Panc1 (cell line): ENCODE measurements around the gene B4GALNT4. TPM values are rescaled to one million over a fixed set of nuclear protein-coding genes. Genes with fewer than 3 reads are reported as not detected.
"Not testable (repeated sequence)": the region's sequence is repeated elsewhere in the genome, so short reads cannot be mapped to it uniquely, and the experiment has no call there.

Experiments used
- ATAC-seq: fragments of 200-7000 bp; cut with Tn5 transposase; 2 replicates; pipeline ENCODE4 v1.9.1; 2020; ENCODE audit warnings: mild to moderate bottlenecking, moderate library complexity
- BruUV-seq: library from RNA; stranded (reverse); fragments of 400-500 nt; replicated peaks from 2 replicates; lab custom pipeline; 2021; lab: Mats Ljungman, UMichigan
- CTCF ChIA-PET: fragments of 300-600 bp; sonication (Branson Sonifier 250); formaldehyde crosslinking; loops from one replicate; lab custom pipeline; 2022; ENCODE audit warnings: antibody characterized with exemption; lab: Charles Lee
- POLR2A ChIA-PET: fragments of 300-600 bp; sonication (Branson Sonifier 250); formaldehyde crosslinking; loops from one replicate; lab custom pipeline; 2022; ENCODE audit warnings: antibody characterized with exemption; lab: Charles Lee
- DNase-seq: peaks from one replicate; pipeline ENCODE4 v3.0.0-alpha.2; 2010; ENCODE audit warnings: low read depth, low spot score
- H3K27ac ChIP-seq: 2 replicates; pipeline ENCODE4 v1.5.1; 2011; ENCODE audit warnings: mild to moderate bottlenecking, low read length, inconsistent platforms
- H3K27me3 ChIP-seq: fragments of 200-500 bp; sonication (Bioruptor generic); 2 replicates; pipeline ENCODE4 v1.6.0; 2014; ENCODE audit warnings: low read length, inconsistent platforms; ENCODE audit not compliant: control insufficient read depth, insufficient read depth
- H3K36me3 ChIP-seq: fragments of 200-500 bp; sonication (Bioruptor generic); 2 replicates; pipeline ENCODE4 v1.5.1; 2014; ENCODE audit warnings: inconsistent platforms, mild to moderate bottlenecking, low read length, moderate library complexity; ENCODE audit not compliant: control insufficient read depth, insufficient read depth
- H3K4me1 ChIP-seq: 2 replicates; pipeline ENCODE4 v1.5.1; 2011; ENCODE audit warnings: inconsistent platforms, mild to moderate bottlenecking, low read length, moderate library complexity; ENCODE audit not compliant: control insufficient read depth, insufficient read depth
- H3K4me3 ChIP-seq, 2 experiments: 2 replicates each; pipeline ENCODE4 v1.5.1; 2011 to 2012; ENCODE audit warnings: low read depth in 2 of 2, low read length in 2 of 2, mild to moderate bottlenecking in 2 of 2, inconsistent platforms in 1 of 2, moderate library complexity in 1 of 2
- H3K9me3 ChIP-seq: fragments of 200-500 bp; sonication (Bioruptor generic); 2 replicates; pipeline ENCODE4 v1.5.1; 2014; ENCODE audit warnings: low read depth, mild to moderate bottlenecking, inconsistent platforms, low read length, moderate library complexity; ENCODE audit not compliant: control insufficient read depth, insufficient read depth
- CTCF ChIP-seq: fragments of 450-650 bp; IDR thresholded peaks from 2 replicates; pipeline ENCODE4 v1.5.1; 2017; ENCODE audit warnings: mild to moderate bottlenecking
- POLR2AphosphoS5 ChIP-seq: IDR thresholded peaks from 2 replicates; pipeline ENCODE4 v1.6.1; 2012; ENCODE audit warnings: mild to moderate bottlenecking, low read depth, low read length, moderate library complexity
- REST ChIP-seq, 2 experiments: IDR thresholded peaks; 2 replicates each; pipeline ENCODE4 v1.6.1; 2011 to 2012; ENCODE audit warnings: low read depth in 2 of 2, control low read depth in 1 of 2, low read length in 1 of 2, mild to moderate bottlenecking in 1 of 2, moderate library complexity in 1 of 2; ENCODE audit not compliant: insufficient read depth in 1 of 2
- SIN3A ChIP-seq: IDR thresholded peaks from 2 replicates; pipeline ENCODE4 v1.6.1; 2012; ENCODE audit warnings: low read depth, mild to moderate bottlenecking, low read length, moderate library complexity, borderline replicate concordance; ENCODE audit not compliant: insufficient read depth
- TCF7L2 ChIP-seq: IDR thresholded peaks from 2 replicates; pipeline ENCODE4 v1.6.1; 2011; ENCODE audit warnings: mild to moderate bottlenecking, low read depth, low read length, inconsistent platforms
- in situ Hi-C: cut with HindIII; loops from 2 replicates; pipeline ENCODE4 v1.10.0; 2016; ENCODE audit warnings: low sequenced_read_pairs, low pct_unique_long_range_greater_than_20kb
- intact Hi-C: fragments of 100-400 bp; cut with micrococcal nuclease; formaldehyde crosslinking; loops from one replicate; pipeline ENCODE4 v1.10.0; 2022; ENCODE audit not compliant: unreplicated experiment
- total RNA-seq: library from RNA; stranded (reverse); gene quantifications from one replicate; pipeline ENCODE4 v1.2.1, GENCODE V29; 2021; ENCODE audit not compliant: unreplicated experiment

Gene B4GALNT4
- total RNA-seq, 1 experiment from 2014 or later: 122 TPM

DNA sequence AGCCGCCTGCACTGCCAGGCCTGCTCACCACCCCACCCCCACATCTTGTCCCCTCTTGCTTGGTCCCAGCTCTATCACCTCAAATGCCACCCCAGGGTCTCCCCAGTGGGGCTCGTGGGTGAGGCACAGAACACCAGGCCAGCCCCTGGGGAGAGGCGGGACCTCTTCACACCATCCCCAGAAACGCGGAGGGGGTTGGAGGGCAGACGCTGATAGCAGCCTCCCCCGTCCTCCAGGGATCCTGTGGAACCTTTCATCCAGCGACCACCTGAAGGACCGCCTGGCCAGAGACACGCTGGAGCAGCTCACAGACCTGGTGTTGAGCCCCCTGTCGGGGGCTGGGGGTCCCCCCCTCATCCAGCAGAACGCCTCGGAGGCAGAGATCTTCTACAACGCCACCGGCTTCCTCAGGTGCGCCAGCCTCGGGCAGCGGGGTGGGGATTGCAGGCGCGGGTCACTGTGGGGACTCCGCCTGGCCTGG, 30.5 kb downstream of the B4GALNT4 start:
- TF ChIP-seq REST (IDR thresholded peaks at IDR 0.05; ENCODE audit: insufficient read depth in 1 of 2, low read depth in 2 of 2, low read length in 1 of 2) (no peak), SIN3A (no peak), CTCF (no peak)
- in situ Hi-C loops: no loop called here
- intact Hi-C loops: no loop called here
- ChIA-PET POLR2A (no interaction called here), CTCF (no interaction called here)
- no TSS peak for BruUV-seq
- Histone ChIP-seq H3K27ac (no peak overlapping the region), H3K4me3 (no peak overlapping the region), H3K27me3 (no peaks in the 10 kb centered on the region), H3K36me3 (no peaks in the 10 kb centered on the region), H3K4me1 (peaks cover 21% of the 10 kb centered on the region), H3K9me3 (no peaks in the 10 kb centered on the region)
- ATAC-seq: no peak
- no peak for DNase-seq

DNA sequence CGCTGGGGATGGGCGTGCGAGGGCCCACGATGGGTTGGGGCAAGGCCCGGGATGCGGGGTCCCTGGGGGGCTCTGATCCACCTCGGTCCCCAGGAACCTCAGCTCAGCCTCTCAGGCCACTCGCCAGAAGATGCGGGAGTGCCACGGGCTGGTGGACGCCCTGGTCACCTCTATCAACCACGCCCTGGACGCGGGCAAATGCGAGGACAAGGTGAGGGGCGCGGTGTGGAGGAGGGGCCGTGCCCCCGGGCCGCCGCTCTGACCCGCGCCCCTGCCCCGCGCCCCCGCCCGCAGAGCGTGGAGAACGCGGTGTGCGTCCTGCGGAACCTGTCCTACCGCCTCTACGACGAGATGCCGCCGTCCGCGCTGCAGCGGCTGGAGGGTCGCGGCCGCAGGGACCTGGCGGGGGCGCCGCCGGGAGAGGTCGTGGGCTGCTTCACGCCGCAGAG, 31.0 kb downstream of the B4GALNT4 start:
- ChIA-PET CTCF (no interaction called here), POLR2A (no interaction called here)
- no peaks in the 10 kb centered on the region for H3K36me3 ChIP-seq
- TF ChIP-seq TCF7L2 (no peak), SIN3A (no peak), CTCF (no peak), POLR2AphosphoS5 (no peak), REST (IDR thresholded peaks at IDR 0.05; ENCODE audit: insufficient read depth in 1 of 2, low read depth in 2 of 2, low read length in 1 of 2) (no peak)
- DNase-seq (no peak), ATAC-seq (no peak)
- intact Hi-C loops (no loop called here), in situ Hi-C loops (no loop called here)
- H3K9me3 ChIP-seq: no peaks in the 10 kb centered on the region
- no peak overlapping the region for H3K27ac ChIP-seq
- no peaks in the 10 kb centered on the region for H3K27me3 ChIP-seq
- no TSS peak for BruUV-seq
- H3K4me1 ChIP-seq: peaks cover 20% of the 10 kb centered on the region
- H3K4me3 ChIP-seq: no peak overlapping the region

DNA sequence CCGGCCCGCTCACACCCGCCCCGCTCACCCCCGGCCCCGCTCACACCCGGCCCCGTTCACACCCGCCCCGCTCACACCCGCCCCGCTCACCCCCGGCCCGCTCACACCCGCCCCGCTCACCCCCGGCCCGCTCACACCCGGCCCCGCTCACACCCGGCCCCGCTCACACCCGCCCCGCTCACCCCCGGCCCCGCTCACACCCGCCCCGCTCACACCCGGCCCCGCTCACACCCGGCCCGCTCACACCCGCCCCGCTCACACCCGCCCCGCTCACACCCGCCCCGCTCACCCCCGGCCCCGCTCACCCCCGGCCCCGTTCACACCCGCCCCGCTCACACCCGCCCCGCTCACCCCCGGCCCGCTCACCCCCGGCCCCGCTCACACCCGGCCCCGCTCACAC, 31.9 kb downstream of the B4GALNT4 start:
- ATAC-seq, BruUV-seq, H3K36me3 ChIP-seq, POLR2A ChIA-PET, intact Hi-C loops, H3K9me3 ChIP-seq, H3K27me3 ChIP-seq, CTCF ChIA-PET, H3K27ac ChIP-seq, in situ Hi-C loops, DNase-seq, H3K4me3 ChIP-seq: not testable (repeated sequence)
- H3K4me1 ChIP-seq: peaks cover 20% of the 10 kb centered on the region
